Subcutaneous abdominal adipose tissue (tissue), 5 donors: ENCODE data around the gene KCNH3.

Experiments
- H3K27ac ChIP-seq: one replicate; pipeline ENCODE4 v1.7.0; 2013; ENCODE audit warnings: low read depth, mild to moderate bottlenecking, inconsistent platforms, low read length, moderate library complexity
- H3K27me3 ChIP-seq, 5 donors: one replicate each; pipeline ENCODE4 v1.7.0; 2013; ENCODE audit warnings: low read length in 5 of 5, inconsistent platforms in 1 of 5; ENCODE audit not compliant: control insufficient read depth in 5 of 5, insufficient read depth in 4 of 5
- H3K36me3 ChIP-seq, 5 donors: one replicate each; pipeline ENCODE4 v1.7.0; 2013; ENCODE audit warnings: low read length in 5 of 5; ENCODE audit not compliant: control insufficient read depth in 5 of 5, insufficient read depth in 5 of 5
- H3K4me1 ChIP-seq, 5 donors: one replicate each; pipeline ENCODE4 v1.7.0; 2013; ENCODE audit warnings: low read length in 5 of 5, mild to moderate bottlenecking in 3 of 5, moderate library complexity in 1 of 5; ENCODE audit not compliant: control insufficient read depth in 5 of 5, insufficient read depth in 5 of 5
- H3K4me3 ChIP-seq, 5 donors: one replicate each; pipeline ENCODE4 v1.7.0; 2013; ENCODE audit warnings: low read length in 5 of 5, low read depth in 1 of 5
- H3K9ac ChIP-seq, 5 donors: one replicate each; pipeline ENCODE4 v1.7.0; 2013; ENCODE audit warnings: low read length in 5 of 5, mild to moderate bottlenecking in 4 of 5, moderate library complexity in 3 of 5
- H3K9me3 ChIP-seq, 5 donors: one replicate each; pipeline ENCODE4 v1.7.0; 2013; ENCODE audit warnings: low read length in 5 of 5; ENCODE audit not compliant: control insufficient read depth in 5 of 5
- donor health status: healthy.
- donor health status: healthy.
- donor health status: healthy.
- donor health status: healthy.
- donor health status: healthy.

The KCNH3 gene

DNA sequence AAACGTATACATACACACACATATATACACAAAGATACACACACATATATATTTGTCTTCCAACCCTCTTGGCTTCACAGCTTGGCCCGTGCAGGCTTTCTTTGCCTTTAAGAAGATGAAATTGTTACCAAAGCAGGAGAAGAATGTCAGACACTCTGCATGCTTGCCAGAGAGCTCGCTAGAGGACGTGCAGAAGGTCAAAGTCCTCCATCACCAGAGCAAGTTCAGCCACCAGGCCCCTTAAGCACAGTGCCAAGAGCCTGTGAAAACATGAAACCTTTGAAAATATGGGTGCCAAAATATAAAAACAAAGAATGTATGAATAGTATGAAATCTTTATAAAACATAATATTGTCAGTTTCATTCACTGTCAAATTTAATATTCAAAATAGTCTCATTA lies 44.0 kb downstream of the KCNH3 start:
- Histone ChIP-seq H3K4me1 (peaks cover 3 to 41% (median 24%) of the 10 kb centered on the region in 5 donors), H3K9me3 (no peaks in the 10 kb centered on the region), H3K4me3 (no peak overlapping the region), H3K36me3 (peaks cover 0 to 13% (median 8%) of the 10 kb centered on the region in 5 donors), H3K27me3 (no peaks in the 10 kb centered on the region), H3K27ac (no peak overlapping the region), H3K9ac (peak overlapping the region in 1 of 5 donors; percentile 10)

DNA sequence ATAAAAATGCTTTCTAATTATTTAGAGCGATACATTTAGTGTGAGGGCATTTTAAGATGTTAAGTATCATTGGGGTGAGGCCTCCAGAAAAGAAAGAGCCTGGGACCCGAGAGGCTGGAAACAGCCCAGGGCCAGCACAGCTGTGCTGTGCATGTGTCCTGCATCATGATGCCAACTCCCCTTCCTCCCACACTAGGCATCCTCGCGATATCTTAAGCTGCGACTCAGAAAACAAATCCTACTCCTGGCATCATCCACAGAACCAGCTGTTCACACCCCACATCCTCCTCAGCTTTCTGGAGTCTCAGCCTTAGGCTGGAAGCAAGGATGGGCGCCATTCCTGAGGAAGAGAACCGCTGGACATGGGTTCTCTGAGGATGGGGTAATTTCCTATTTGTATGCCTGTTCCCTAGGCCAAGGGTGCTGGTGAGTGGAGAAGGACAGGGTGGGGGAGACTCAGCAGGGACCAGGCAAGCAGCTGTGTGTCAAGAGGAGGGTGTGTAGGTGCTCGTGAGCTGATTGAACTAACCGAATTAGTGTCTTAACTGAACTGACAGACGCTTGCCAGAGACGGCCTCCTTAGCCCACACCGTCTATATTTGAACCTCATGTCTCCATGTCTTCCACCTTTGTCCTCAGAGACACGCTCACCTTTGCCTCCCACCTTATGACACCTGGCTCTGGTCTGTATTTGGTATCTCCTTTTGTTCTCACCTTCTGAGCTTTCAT lies 44.7 kb downstream of the KCNH3 start:
- Histone ChIP-seq H3K36me3 (peaks cover 0 to 12% (median 8%) of the 10 kb centered on the region in 5 donors), H3K9me3 (no peaks in the 10 kb centered on the region), H3K27ac (no peak overlapping the region), H3K4me1 (peaks cover 5 to 46% (median 29%) of the 10 kb centered on the region in 5 donors), H3K27me3 (no peaks in the 10 kb centered on the region), H3K9ac (peak overlapping the region in 1 of 5 donors; percentile 17), H3K4me3 (no peak overlapping the region)

DNA sequence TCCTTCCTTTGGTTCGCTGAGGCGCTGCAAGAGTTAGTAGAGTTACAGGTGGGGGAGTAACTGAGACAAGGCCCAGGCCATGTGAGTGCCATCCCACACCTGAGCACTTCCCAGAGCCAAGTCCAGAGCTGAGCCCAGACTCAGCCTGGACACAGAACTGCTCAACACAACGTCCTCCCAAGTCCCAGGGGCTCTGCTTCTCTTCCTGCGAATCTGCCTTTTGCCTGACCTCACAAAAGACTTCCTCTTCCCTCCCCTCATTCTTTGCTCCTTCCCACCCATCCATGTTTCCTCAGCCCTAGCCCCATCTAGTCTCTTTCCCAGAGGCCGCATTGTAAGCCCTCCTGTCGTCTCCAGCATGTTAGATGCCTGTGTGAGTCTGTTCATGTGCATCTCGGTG lies 45.8 kb downstream of the KCNH3 start:
- H3K9ac ChIP-seq, result peak overlapping the region in 1 of 5 donors; percentile 51
- H3K27me3 ChIP-seq, result no peaks in the 10 kb centered on the region
- peaks cover 0 to 12% (median 8%) of the 10 kb centered on the region in 5 donors for H3K36me3 ChIP-seq
- H3K9me3 ChIP-seq, result no peaks in the 10 kb centered on the region
- H3K4me1 ChIP-seq, result peaks cover 7 to 55% (median 36%) of the 10 kb centered on the region in 5 donors
- H3K27ac ChIP-seq, result no peak overlapping the region
- peak overlapping the region in 1 of 5 donors; percentile 23 for H3K4me3 ChIP-seq

DNA sequence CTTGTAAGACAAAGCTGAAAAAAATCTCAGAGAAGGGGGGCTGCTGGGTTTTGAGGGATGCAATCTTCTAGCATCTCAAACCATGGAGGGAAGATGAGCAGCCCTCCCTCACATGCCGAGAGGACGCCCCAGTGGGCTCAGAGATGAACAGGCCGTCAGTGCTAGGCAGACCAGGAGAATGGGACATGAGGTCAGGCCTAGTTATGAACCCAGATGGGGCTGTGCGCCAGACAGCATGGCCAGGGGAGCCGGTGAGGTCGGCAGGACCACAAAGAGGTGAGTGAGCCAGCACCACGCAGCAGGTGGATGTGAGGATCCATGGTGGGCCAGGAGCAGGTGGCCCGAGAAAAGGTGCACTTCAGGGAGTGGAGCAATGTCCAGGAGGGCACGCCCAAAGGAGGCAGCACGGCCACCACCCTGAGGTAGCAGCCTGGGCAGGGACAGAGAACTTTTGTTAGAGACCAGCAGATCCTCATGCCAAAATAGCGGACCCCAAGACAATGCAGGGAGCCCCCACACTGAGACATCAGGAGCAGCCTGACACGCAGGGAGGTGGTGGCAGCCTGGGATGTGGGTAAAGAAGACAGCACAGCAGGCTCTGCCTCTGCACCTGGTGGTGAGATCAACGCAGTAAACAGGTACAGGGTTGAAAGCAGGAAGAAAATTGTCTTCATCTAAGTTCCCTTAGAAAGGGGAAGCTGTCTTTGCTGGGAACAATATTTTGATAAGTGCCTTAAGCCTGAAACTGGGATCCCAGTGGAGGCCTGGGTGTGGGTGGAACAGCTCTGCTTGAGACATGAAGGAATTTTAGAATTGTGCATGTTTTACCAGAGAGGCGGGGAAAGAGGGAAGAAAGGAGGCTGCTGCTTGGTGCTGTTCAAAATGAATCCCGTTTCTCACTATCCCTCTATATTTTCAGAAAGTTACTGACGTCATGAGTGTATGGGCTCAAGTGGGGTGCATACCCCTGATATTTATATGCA lies 46.9 kb downstream of the KCNH3 start:
- H3K9ac ChIP-seq, result no peak overlapping the region
- H3K4me1 ChIP-seq, result peaks cover 4 to 48% (median 30%) of the 10 kb centered on the region in 5 donors
- no peak overlapping the region for H3K27ac ChIP-seq
- no peaks in the 10 kb centered on the region for H3K27me3 ChIP-seq
- H3K9me3 ChIP-seq, result no peaks in the 10 kb centered on the region
- H3K36me3 ChIP-seq, result peaks cover 0 to 12% (median 8%) of the 10 kb centered on the region in 5 donors
- no peak overlapping the region for H3K4me3 ChIP-seq

DNA sequence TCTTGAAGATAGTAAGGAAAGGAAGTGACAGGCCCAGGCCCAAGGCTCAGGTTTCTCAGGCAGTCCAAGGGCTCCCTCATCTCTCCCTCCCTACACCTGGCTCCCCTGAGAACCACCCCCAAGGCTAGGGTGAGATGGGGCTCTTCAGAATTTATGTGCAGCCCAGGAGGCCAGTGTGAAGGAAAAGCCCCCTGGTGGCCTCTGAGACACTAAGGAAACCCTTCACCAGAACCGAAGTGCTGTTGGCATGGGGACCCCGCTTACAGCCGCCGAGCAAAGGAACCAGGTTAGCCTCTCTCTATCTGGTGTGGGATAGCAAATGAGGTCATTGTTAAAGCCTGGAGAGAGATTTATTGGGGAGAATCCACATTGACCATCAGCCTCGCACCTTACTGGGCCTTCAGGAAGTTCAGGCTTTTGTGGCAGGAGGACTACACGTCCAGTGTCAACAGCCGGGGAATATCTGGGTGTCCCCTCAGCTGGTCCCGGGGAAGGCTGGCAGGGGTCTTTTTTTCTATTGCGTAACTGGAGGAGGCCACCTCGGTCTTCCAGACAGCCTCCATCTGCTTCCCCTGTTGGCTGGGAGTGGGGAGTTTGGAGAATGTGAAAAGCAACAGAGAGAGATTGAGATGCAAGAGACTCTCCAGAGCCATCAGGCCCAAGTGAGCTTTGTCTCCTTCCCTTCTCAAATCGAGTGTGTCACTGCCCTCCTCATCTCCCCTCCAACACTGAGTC lies 48.5 kb downstream of the KCNH3 start:
- H3K36me3 ChIP-seq, result peaks cover 0 to 12% (median 8%) of the 10 kb centered on the region in 5 donors
- H3K9ac ChIP-seq, result no peak overlapping the region
- H3K4me3 ChIP-seq, result no peak overlapping the region
- H3K9me3 ChIP-seq, result no peaks in the 10 kb centered on the region
- H3K27me3 ChIP-seq, result no peaks in the 10 kb centered on the region
- peaks cover 4 to 42% (median 25%) of the 10 kb centered on the region in 5 donors for H3K4me1 ChIP-seq
- H3K27ac ChIP-seq, result no peak overlapping the region

DNA sequence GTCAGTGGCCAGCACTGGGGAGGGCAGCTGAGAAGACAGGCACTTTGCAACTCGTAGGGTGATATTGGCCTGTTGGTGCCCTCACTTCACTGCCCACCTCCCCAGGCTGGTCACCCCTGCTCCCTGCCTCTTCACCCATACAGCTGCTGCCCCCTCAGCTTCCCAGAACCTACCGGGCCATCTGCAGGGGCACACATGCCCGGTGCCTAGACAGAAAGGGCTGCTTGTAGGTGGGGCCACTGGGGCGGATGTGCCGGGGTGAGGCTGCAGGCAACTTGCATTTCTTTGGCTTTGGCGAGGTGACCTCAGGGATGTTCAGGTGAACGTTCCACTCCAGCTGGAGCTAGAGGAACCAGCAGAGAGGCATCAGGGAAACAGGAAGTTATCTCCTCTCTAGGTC lies 49.5 kb downstream of the KCNH3 start:
- no peak overlapping the region for H3K27ac ChIP-seq
- peaks cover 4 to 34% (median 17%) of the 10 kb centered on the region in 5 donors for H3K4me1 ChIP-seq
- H3K36me3 ChIP-seq, result peaks cover 0 to 12% (median 8%) of the 10 kb centered on the region in 5 donors
- H3K27me3 ChIP-seq, result no peaks in the 10 kb centered on the region
- H3K9me3 ChIP-seq, result no peaks in the 10 kb centered on the region
- H3K9ac ChIP-seq, result peak overlapping the region in 1 of 5 donors; percentile 53
- no peak overlapping the region for H3K4me3 ChIP-seq

DNA sequence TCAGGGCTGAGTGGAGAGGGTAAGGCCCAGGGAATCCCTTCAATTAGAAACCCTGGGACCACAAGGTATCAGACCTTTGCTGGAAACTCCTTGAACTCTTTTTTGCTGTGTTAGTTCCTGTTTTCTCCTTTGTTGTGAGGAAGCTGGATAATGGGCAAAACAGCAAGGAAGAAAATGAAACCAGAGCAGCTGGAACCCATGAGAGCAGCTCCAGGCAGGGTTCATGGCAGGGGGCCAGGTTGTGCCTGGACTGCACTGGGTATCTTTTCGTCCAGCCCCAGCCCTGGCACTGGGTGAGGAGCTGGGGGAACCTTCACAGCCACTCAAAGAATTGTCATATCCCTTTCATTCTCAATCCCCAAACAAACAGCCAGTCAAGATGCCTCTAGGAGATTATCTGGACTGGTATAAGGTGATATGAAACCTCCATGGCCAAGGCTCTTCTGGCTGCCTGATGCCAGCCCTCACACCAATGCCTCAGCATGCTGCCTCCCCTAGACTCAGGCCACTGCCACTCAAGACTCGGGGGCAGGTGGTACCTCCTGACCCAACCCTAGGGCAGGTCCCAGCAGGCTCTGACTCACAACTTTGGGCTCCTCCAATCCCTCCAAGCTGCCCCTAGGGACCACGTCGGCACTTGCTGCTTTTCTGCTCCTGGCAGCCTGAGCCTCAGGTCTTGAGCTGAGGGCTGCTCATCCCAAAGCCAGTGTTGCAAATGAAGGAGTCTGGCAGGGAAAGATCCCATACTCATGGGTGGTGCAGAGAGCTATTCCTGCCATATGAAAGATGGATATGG lies 50.1 kb downstream of the KCNH3 start:
- Histone ChIP-seq H3K27ac (no peak overlapping the region), H3K27me3 (no peaks in the 10 kb centered on the region), H3K36me3 (peaks cover 0 to 8% (median 5%) of the 10 kb centered on the region in 5 donors), H3K9ac (peak overlapping the region in 1 of 5 donors; percentile 53), H3K9me3 (no peaks in the 10 kb centered on the region), H3K4me3 (no peak overlapping the region), H3K4me1 (peaks cover 4 to 27% (median 13%) of the 10 kb centered on the region in 5 donors)

DNA sequence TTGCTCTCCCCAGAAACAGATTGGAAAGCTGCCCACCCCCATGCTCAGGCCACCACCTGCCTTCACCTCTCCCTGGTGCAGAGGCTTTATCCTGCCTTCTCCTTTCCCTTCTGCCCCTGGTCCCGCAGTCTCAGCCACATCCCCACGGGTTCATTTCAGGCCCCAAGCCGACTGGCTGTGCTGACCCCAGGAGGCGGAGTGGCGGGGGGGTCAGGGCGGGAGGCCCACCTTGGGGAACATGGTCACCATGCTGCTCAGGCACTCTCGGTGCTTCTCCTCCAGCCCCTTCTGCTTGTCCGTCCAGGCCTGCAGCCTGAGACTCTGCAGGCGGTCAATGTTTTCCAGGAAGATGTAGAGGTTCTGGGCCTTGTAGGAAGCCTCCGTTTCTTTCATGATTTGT lies 59.7 kb downstream of the KCNH3 start:
- Histone ChIP-seq H3K36me3 (peaks cover 0 to 7% (median 5%) of the 10 kb centered on the region in 5 donors), H3K27ac (no peak overlapping the region), H3K9me3 (no peaks in the 10 kb centered on the region), H3K9ac (no peak overlapping the region), H3K27me3 (no peaks in the 10 kb centered on the region), H3K4me1 (no peaks in the 10 kb centered on the region), H3K4me3 (no peak overlapping the region)

DNA sequence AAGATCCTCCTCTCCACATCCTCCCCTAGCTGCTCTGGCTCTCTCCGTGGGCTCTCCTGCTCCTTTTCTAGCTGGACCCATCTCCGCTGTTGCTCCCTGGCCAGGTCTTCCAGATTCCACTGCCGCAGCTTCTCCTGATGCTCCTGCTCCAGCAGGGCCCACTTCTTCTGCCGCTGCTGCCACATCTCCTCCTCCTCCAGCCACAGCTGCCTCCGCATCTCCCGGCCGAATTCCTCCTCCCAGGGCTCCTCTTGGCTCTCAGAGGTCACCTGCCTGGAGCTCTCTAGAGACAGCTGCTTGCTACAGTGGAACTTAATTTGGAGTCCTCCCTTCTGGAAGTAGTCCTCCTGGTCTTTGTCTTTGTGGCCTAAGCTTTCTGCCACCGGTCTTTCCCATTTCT lies 61.1 kb downstream of the KCNH3 start:
- Histone ChIP-seq H3K27ac (no peak overlapping the region), H3K36me3 (peaks cover 0 to 7% (median 5%) of the 10 kb centered on the region in 5 donors), H3K4me3 (no peak overlapping the region)

More for the DNA sequence above, 61.1 kb downstream of the KCNH3 start:
- no peaks in the 10 kb centered on the region for H3K27me3 ChIP-seq
- H3K9ac ChIP-seq, result no peak overlapping the region
- H3K4me1 ChIP-seq, result no peaks in the 10 kb centered on the region
- no peaks in the 10 kb centered on the region for H3K9me3 ChIP-seq
